Choroid plexus epithelial cell (primary cell): Measurements from ENCODE around the gene IGF1.

Experiments used
- DNase-seq: peaks from one replicate; pipeline ENCODE4 v3.0.0-alpha.2; 2010; ENCODE audit warnings: low read depth
- H3K4me3 ChIP-seq: 2 replicates; pipeline ENCODE4 v1.5.1; 2011; ENCODE audit warnings: low read depth, mild to moderate bottlenecking, control low read depth, low read length, moderate library complexity
- CTCF ChIP-seq: conservative IDR thresholded peaks from 2 replicates; pipeline ENCODE4 v1.5.1; 2011; ENCODE audit warnings: low read depth, mild to moderate bottlenecking, control low read depth, inconsistent platforms, low read length, moderate library complexity

IGF1 gene

DNA sequence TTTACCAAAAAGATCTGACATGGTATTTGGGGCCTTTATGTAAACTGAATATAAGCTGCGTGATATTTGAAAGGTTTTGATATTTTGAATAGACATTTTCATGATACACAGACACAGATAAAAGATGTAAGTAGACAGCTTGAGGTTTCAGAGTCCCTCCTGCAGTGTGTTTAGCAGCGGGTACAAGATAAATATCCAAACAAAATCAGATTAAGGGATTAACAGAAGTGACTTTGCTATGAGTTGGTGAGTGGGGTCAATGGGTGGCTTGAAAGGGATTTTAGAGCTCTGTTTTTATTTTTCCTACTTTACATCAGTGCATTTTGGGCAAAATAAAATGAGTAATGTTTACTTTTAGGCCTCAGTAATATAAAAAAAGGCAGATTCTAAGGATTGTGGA, 84.1 kb downstream of the IGF1 start:
- DNase-seq = no peak
- no peak for TF ChIP-seq CTCF

GRCh38 chr12:102394200-102394599, 86.2 kb downstream of the IGF1 start:
- no peak for DNase-seq
- no peak overlapping the region for H3K4me3 ChIP-seq
- no peak for TF ChIP-seq CTCF

More for the DNA sequence above, 84.1 kb downstream of the IGF1 start:
- no peak overlapping the region for H3K4me3 ChIP-seq

DNA sequence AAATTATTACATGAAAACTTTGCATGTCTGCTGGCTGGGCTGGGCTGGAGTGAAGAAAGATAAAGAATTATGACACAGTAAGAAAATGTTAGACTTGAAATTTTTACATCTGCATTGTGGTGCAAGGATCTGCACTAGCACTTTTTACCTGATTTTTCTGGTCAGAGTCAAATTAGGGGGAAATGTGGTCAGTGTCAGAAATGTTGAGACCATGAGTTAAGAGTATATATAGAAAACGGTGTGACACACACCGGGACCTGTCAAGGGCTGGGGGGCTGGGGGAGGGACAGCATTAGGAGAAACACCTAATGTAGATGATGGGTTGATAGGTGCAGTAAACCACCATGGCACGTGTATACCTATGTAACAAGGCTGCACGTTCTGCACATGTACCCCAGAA, 90.3 kb downstream of the IGF1 start:
- no peak for TF ChIP-seq CTCF
- no peak overlapping the region for H3K4me3 ChIP-seq
- no peak for DNase-seq

- no peak overlapping the region for H3K4me3 ChIP-seq
- no peak for DNase-seq
- TF ChIP-seq CTCF = no peak
These were observed 91.9 kb downstream of the IGF1 start for GRCh38 chr12:102388469-102388868.

DNA sequence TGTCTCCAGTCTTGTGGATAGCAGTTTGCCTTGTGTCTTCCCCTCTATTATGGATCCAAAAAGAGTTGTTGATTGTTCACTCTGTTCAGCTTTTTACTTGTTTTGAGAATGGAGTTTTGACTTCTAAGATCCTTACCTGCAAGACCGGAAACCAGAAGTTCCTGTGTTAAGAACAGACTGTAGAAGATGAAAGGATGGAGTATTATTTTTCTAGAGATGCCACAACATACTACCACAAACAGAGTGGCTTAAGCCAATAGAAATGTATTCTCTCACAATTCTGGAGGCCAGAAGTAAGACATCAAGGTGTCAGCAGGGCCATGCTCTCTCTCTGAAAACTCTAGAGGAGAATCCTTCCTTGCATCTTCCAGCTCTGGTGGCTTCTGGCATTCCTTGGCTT, 95.0 kb downstream of the IGF1 start:
- no peak for TF ChIP-seq CTCF
- no peak overlapping the region for H3K4me3 ChIP-seq
- no peak for DNase-seq

- H3K4me3 ChIP-seq = no peak overlapping the region
- DNase-seq = no peak
- no peak for TF ChIP-seq CTCF
These were observed 100.8 kb downstream of the IGF1 start for GRCh38 chr12:102379346-102380162.

DNA sequence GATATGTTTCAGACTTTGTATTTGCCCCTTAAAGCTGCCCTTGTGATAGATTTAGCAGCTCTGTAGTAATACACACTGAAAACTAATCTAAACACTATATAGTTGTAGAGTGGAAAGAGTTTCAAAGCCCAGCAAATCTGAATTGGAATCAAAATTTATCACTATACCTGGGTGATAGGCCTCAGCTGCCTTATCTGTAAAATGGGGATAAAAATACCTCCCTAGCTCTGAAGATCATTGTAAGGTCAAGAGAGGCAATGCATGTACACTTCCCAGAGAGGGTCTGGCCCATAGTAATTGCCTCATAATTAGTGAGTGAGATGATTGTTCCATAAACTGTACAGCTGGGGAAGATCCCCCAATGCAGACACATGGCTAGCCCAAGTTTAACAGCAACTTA, 103.6 kb downstream of the IGF1 start:
- no peak overlapping the region for H3K4me3 ChIP-seq
- no peak for TF ChIP-seq CTCF
- no peak for DNase-seq
